Activated CD8-positive, alpha-beta memory T cell treated with anti-CD3 and anti-CD28 coated beads, Interleukin-2, amount 10 ng/mL, durations not matched to agents 7 days and 5 days (primary cell): ENCODE data around the gene NOSTRIN. TPM values are rescaled to one million over a fixed set of nuclear protein-coding genes. Genes with fewer than 3 reads are reported as not detected.
A peak's percentile ranks its signal among the peaks of the same experiment; 100 is the strongest.
"Not testable (repeated sequence)": the region's sequence is repeated elsewhere in the genome, so short reads cannot be mapped to it uniquely, and the experiment has no call there.

Source experiments
- ATAC-seq: fragments of 150-1000 bp; cut with Tn5 transposase; one replicate; pipeline ENCODE4 v1.10.0; 2021; ENCODE audit warnings: moderate library complexity
- CTCF ChIA-PET: fragments of 350-600 bp; sonication (Branson Sonifier 250); formaldehyde crosslinking; loops from one replicate; lab custom pipeline; 2021; ENCODE audit warnings: antibody characterized with exemption; lab: Charles Lee
- DNase-seq: peaks from one replicate; pipeline ENCODE4 v3.0.0-alpha.2; 2020
- H3K27ac Mint-ChIP-seq: one replicate; pipeline ENCODE4 v1.8.0; 2021; ENCODE audit warnings: mild to moderate bottlenecking, mixed read lengths
- H3K27me3 Mint-ChIP-seq: one replicate; pipeline ENCODE4 v1.8.0; 2021; ENCODE audit warnings: mixed read lengths
- H3K36me3 Mint-ChIP-seq: one replicate; pipeline ENCODE4 v1.8.0; 2021; ENCODE audit warnings: mild to moderate bottlenecking, mixed read lengths
- H3K4me1 Mint-ChIP-seq: one replicate; pipeline ENCODE4 v1.8.0; 2021; ENCODE audit warnings: mixed read lengths
- H3K4me3 Mint-ChIP-seq: one replicate; pipeline ENCODE4 v1.8.0; 2021; ENCODE audit warnings: mild to moderate bottlenecking, moderate library complexity, mixed read lengths
- H3K9me3 Mint-ChIP-seq: one replicate; pipeline ENCODE4 v1.8.0; 2022; ENCODE audit warnings: low read depth, mixed read lengths
- total RNA-seq, 2 experiments: library from RNA; stranded (reverse); gene quantifications; one replicate each; pipeline ENCODE4 v1.2.3, GENCODE V29; 2021

NOSTRIN gene
- total RNA-seq, 2 experiments from 2014 or later: not detected

DNA sequence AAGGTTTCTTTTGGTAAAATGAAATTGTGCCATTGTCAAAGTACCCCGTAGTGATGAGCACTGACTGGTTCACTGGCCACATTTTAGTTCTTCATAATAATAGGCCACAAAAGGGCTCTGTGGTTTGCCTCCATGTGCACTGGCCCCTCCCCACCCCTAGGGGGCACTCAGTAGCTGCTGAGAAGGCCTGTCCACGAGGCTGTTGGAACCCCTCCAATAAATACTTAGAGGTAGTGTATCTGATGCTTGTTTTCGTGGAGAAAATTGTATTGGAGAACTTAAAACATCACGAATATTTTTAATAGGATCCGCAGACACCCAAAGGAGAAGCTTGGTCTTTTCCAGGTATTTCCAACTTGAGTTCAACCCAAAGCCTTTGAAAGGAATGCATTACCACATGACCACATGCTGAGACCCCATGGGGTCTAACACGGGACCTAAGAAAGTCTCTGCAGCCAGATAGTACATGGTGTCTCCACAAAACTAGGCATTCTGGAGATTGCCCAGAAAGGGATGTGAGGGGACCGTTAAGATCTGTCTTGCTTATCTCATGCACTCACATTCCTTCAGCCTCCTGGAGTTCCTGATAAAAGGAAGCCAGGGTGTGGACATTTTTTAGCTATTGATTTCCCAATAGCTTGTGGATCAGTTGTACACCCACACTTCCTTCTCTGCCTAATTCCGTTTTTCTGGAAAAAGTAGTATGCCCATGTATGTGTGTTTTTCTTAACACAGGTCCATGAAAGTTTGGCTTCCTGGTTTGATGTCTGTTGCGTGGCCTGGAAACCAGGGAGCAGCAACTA is 28.5 kb upstream of the NOSTRIN start:
- Mint-ChIP-seq H3K27me3 (peaks cover 6% of the 10 kb centered on the region), H3K4me3 (no peak overlapping the region), H3K9me3 (no peaks in the 10 kb centered on the region), H3K4me1 (no peaks in the 10 kb centered on the region), H3K27ac (no peak overlapping the region), H3K36me3 (peaks cover 1% of the 10 kb centered on the region)
- CTCF ChIA-PET: interaction anchor here (0.7 to 3.3 kb wide), 5 partner anchors 10 to 434 kb away, joined by 3 to 15 read pairs (median 3); no protein-coding TSS in a partner anchor
- DNase-seq: peak; percentile 66
- peak; percentile 63 for ATAC-seq

DNA sequence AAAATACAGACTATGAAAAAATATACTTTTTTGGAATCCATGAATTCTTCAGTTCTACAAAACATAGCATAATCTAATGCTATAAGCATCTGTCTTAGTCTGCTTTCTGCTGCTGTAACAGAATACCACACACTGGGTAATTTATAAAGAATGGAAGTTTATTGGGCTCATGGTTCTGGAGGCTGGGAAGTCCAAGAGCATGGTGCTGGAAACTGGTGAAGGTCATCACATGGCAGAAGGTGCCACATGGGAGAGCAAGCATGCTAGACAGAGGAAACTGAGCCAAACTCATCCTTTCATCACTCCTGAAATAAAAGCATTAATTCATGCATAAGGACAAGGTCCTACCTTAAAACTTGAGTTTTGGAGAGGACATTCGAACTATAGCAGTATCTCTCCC is 26.6 kb upstream of the NOSTRIN start:
- Mint-ChIP-seq H3K4me1 (no peaks in the 10 kb centered on the region), H3K27me3 (peaks cover 2% of the 10 kb centered on the region), H3K27ac (no peak overlapping the region), H3K36me3 (peaks cover 1% of the 10 kb centered on the region), H3K4me3 (no peak overlapping the region), H3K9me3 (no peaks in the 10 kb centered on the region)
- ATAC-seq: no peak
- no peak for DNase-seq
- CTCF ChIA-PET: no interaction called here

DNA sequence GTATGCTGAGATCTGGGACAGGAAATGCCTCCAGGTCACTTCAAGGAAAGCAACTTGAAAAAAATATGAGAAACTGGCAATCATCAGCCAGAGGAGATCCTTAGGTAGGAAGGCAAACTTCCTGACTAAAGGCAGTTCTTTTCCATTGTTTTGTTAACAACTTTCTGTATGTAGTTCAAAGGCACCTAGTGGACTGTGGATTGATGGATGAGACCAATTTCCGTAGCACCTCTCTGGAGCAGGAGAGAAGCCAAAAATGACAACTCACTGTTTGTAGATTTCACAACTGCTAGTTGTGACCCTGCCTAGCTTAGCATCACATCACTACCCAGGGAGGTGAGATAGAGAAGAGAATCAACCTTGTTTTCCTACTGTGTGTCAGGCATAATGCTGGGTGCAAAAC is 21.8 kb upstream of the NOSTRIN start:
- Mint-ChIP-seq H3K27me3 (no peaks in the 10 kb centered on the region), H3K4me3 (no peak overlapping the region), H3K4me1 (no peaks in the 10 kb centered on the region), H3K27ac (no peak overlapping the region), H3K9me3 (no peaks in the 10 kb centered on the region), H3K36me3 (no peaks in the 10 kb centered on the region)
- no peak for DNase-seq
- ATAC-seq: no peak
- CTCF ChIA-PET: interaction anchor here (0.6 kb wide), 1 partner anchor 202 kb away, joined by 3 read pairs; no protein-coding TSS in a partner anchor

DNA sequence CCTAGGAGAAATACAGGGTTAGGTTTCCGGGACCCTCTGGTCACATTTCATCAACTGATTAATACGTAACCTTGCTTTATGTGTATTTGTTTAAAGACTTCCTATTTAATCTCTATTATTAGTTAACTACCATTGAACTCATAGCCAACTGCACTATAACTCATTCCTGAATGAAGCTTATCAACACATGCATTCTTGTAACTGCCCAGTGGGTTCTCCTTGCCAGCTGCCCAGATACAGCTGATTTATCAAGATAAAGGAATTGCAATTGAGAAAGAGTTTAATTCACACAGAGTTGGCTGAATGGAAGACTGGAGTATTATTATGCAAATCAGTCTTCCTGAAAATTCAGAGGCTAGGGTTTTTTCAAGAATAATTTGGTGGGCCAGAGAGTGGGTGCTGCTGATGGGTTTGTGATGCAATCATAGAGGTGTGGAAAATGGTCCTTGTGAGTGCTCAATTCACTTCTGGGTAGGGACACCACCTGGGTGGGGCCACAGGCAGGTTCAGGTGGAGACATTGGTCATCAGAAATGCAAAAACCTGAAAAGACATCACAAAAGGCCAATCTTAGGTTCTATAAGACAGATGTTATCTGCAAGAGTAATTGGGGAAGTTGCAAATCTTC is 21.1 kb upstream of the NOSTRIN start:
- Mint-ChIP-seq H3K9me3 (no peaks in the 10 kb centered on the region), H3K4me1 (no peaks in the 10 kb centered on the region), H3K27me3 (no peaks in the 10 kb centered on the region), H3K27ac (no peak overlapping the region), H3K4me3 (no peak overlapping the region), H3K36me3 (no peaks in the 10 kb centered on the region)
- CTCF ChIA-PET: no interaction called here
- ATAC-seq (no peak), DNase-seq (no peak)

DNA sequence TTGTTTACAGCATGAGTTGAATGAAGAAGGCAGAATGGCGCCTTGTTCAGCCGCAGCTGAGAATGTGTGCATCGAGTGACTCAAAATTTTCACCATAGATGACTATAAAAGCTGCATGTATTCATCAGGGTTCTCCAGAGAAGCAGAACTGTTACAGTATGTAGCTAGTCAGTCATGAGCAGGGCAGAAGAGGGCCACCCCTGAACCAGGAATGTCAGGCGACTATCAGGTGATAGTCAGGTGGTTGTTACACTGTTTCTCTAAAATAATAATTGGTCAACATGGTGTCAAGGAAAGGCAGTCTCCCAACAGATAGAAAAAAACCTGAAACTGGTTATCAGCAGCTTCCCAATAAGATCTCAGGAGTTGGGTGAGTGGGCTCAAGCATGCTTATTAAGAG is 20.2 kb upstream of the NOSTRIN start:
- Mint-ChIP-seq H3K4me1 (no peaks in the 10 kb centered on the region), H3K4me3 (no peak overlapping the region), H3K27ac (no peak overlapping the region), H3K36me3 (no peaks in the 10 kb centered on the region), H3K9me3 (no peaks in the 10 kb centered on the region), H3K27me3 (no peaks in the 10 kb centered on the region)
- DNase-seq (no peak), ATAC-seq (no peak)
- CTCF ChIA-PET: no interaction called here

DNA sequence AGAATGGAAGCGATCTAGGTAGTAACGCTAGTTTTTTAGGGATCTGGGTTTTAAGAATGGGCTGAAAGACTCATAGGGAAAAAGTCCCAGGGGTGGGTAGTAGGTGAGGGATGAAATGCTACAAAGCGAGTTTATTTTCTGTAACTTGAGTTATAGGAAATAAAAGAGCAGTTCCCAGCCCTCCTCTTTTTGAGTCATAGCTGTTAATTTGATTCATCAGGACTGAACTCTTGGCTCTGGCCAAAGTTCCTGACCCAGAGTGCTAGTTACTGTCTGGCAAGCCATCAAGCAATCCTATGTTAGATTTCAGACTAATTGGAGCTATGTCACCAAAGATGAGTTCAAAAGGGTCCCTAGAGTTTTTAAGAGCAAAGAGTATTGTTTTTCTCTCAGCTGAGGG is 17.4 kb upstream of the NOSTRIN start:
- no peaks in the 10 kb centered on the region for H3K4me1 Mint-ChIP-seq
- no peak overlapping the region for H3K27ac Mint-ChIP-seq
- no peak for ATAC-seq
- CTCF ChIA-PET: interaction anchor here (0.8 kb wide), 1 partner anchor 11 kb away, joined by 3 read pairs; no protein-coding TSS in a partner anchor
- H3K36me3 Mint-ChIP-seq: no peaks in the 10 kb centered on the region
- no peak overlapping the region for H3K4me3 Mint-ChIP-seq
- H3K9me3 Mint-ChIP-seq: no peaks in the 10 kb centered on the region
- DNase-seq: no peak
- peaks cover 2% of the 10 kb centered on the region for H3K27me3 Mint-ChIP-seq

- H3K36me3 Mint-ChIP-seq: no peaks in the 10 kb centered on the region
- no peak overlapping the region for H3K4me3 Mint-ChIP-seq
- DNase-seq (no peak), ATAC-seq (no peak)
- H3K27ac Mint-ChIP-seq: no peak overlapping the region
- no peaks in the 10 kb centered on the region for H3K9me3 Mint-ChIP-seq
- CTCF ChIA-PET: interaction anchor here (0.6 kb wide), 1 partner anchor 18 kb away, joined by 3 read pairs; no protein-coding TSS in a partner anchor
- peaks cover 2% of the 10 kb centered on the region for H3K27me3 Mint-ChIP-seq
- no peaks in the 10 kb centered on the region for H3K4me1 Mint-ChIP-seq
Observed at GRCh38 chr2:168787098-168787781, 15.2 kb upstream of the NOSTRIN start.

DNA sequence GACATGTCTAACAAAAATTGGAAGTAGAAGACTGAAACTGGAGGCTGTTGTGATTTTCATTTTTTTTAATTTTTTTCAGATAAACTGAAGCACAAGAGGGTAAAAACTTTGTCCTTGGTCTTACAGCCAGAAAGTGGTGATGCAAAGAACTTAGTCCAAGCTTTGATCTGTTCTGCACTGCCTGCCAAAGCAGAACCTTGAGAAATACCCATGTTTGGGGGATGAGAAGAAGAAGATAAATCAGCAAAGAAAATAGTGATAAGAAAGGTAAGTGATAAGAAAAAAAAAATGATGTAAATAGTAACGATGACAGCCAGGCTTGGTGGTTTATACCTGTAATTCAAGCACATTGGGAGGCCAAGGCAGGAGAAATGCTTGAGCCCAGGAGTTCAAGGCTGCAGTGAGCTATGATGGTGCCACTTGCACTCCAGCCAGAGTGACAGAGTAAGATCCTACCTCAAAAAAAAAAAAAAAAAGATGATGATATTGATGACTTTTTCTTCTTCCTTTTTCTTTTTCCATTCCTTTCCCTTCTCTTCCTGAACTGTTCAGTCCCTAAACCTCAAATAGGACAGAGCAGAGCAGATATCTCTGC is 14.6 kb upstream of the NOSTRIN start:
- Mint-ChIP-seq H3K9me3 (no peaks in the 10 kb centered on the region), H3K4me3 (no peak overlapping the region), H3K36me3 (no peaks in the 10 kb centered on the region), H3K27me3 (peaks cover 2% of the 10 kb centered on the region), H3K27ac (no peak overlapping the region), H3K4me1 (no peaks in the 10 kb centered on the region)
- CTCF ChIA-PET: no interaction called here
- ATAC-seq: no peak
- no peak for DNase-seq

GRCh38 chr2:168789776-168790175 is 12.7 kb upstream of the NOSTRIN start:
- DNase-seq (no peak), ATAC-seq (no peak)
- Mint-ChIP-seq H3K9me3 (no peaks in the 10 kb centered on the region), H3K4me1 (no peaks in the 10 kb centered on the region), H3K4me3 (no peak overlapping the region), H3K27me3 (peaks cover 8% of the 10 kb centered on the region), H3K36me3 (no peaks in the 10 kb centered on the region), H3K27ac (no peak overlapping the region)
- CTCF ChIA-PET: interaction anchor here (1.1 kb wide), 1 partner anchor 17 kb away, joined by 3 read pairs; no protein-coding TSS in a partner anchor

- H3K36me3 Mint-ChIP-seq: no peaks in the 10 kb centered on the region
- CTCF ChIA-PET: interaction anchor here (1.1 kb wide), 1 partner anchor 18 kb away, joined by 3 read pairs; no protein-coding TSS in a partner anchor
- no peak overlapping the region for H3K4me3 Mint-ChIP-seq
- ATAC-seq (no peak), DNase-seq (no peak)
- peaks cover 8% of the 10 kb centered on the region for H3K27me3 Mint-ChIP-seq
- H3K9me3 Mint-ChIP-seq: no peaks in the 10 kb centered on the region
- no peaks in the 10 kb centered on the region for H3K4me1 Mint-ChIP-seq
- no peak overlapping the region for H3K27ac Mint-ChIP-seq
Observed at GRCh38 chr2:168790226-168790902, 12.1 kb upstream of the NOSTRIN start.

DNA sequence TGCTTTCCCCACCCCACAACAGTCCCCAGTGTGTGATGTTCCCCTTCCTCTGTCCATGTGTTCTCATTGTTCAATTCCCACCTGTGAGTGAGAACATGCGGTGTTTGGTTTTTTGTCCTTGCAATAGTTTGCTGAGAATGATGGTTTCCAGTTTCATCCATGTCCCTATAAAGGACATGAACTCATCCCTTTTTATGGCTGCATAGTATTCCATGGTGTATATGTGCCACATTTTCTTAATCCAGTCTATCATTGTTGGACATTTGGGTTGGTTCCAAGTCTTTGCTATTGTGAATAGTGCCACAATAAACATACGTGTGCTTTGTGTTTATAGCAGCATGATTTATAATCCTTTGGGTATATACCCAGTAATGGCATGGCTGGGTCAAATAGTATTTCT is 11.3 kb upstream of the NOSTRIN start:
- DNase-seq, H3K27ac Mint-ChIP-seq, CTCF ChIA-PET, H3K4me3 Mint-ChIP-seq, H3K36me3 Mint-ChIP-seq, H3K4me1 Mint-ChIP-seq, ATAC-seq, H3K9me3 Mint-ChIP-seq, H3K27me3 Mint-ChIP-seq: not testable (repeated sequence)

GRCh38 chr2:168793596-168793995 is 8.8 kb upstream of the NOSTRIN start:
- no peak overlapping the region for H3K4me3 Mint-ChIP-seq
- no peak for ATAC-seq

GRCh38 chr2:168794968-168795367 is 7.5 kb upstream of the NOSTRIN start:
- DNase-seq: no peak
- no peaks in the 10 kb centered on the region for H3K9me3 Mint-ChIP-seq
- peaks cover 11% of the 10 kb centered on the region for H3K27me3 Mint-ChIP-seq
- CTCF ChIA-PET: no interaction called here
- no peaks in the 10 kb centered on the region for H3K36me3 Mint-ChIP-seq
- no peaks in the 10 kb centered on the region for H3K4me1 Mint-ChIP-seq
- ATAC-seq: no peak
- no peak overlapping the region for H3K4me3 Mint-ChIP-seq
- no peak overlapping the region for H3K27ac Mint-ChIP-seq

More at GRCh38 chr2:168793596-168793995, 8.8 kb upstream of the NOSTRIN start:
- Mint-ChIP-seq H3K27me3 (peaks cover 6% of the 10 kb centered on the region), H3K36me3 (no peaks in the 10 kb centered on the region), H3K4me1 (no peaks in the 10 kb centered on the region), H3K9me3 (no peaks in the 10 kb centered on the region), H3K27ac (no peak overlapping the region)
- DNase-seq: no peak
- CTCF ChIA-PET: no interaction called here
